Naive thymus-derived CD4-positive, alpha-beta T cell (primary cell): ENCODE measurements around the gene TXNDC5. TPM values are rescaled to one million over a fixed set of nuclear protein-coding genes. Genes with fewer than 3 reads are reported as not detected.
"Not testable (repeated sequence)": the region's sequence is repeated elsewhere in the genome, so short reads cannot be mapped to it uniquely, and the experiment has no call there.

ENCODE experiments used
- ATAC-seq: fragments of 150-1000 bp; cut with Tn5 transposase; 2 replicates; pipeline ENCODE4 v1.10.0; 2021; ENCODE audit warnings: mild to moderate bottlenecking, moderate library complexity
- CTCF ChIA-PET: fragments of 350-600 bp; sonication (Branson Sonifier 250); formaldehyde crosslinking; loops from one replicate; lab custom pipeline; 2021; ENCODE audit warnings: antibody characterized with exemption; lab: Charles Lee
- POLR2A ChIA-PET: fragments of 350-600 bp; sonication (Branson Sonifier 250); formaldehyde crosslinking; loops from one replicate; lab custom pipeline; 2021; ENCODE audit warnings: antibody characterized with exemption, inconsistent platforms; lab: Charles Lee
- DNase-seq, 9 donors: peaks; one replicate each; pipeline versions ENCODE4 v3.0.0 to v3.0.0-alpha.2; 2020 to 2022; ENCODE audit warnings: mixed read lengths in 1 of 9
- H3K27ac ChIP-seq: one replicate; pipeline ENCODE4 v1.7.0; 2013; ENCODE audit warnings: mild to moderate bottlenecking, low read depth, low read length, moderate library complexity
- H3K27me3 ChIP-seq, 2 donors: one replicate each; pipeline ENCODE4 v1.7.0; 2013; ENCODE audit warnings: low read length in 2 of 2, mild to moderate bottlenecking in 2 of 2, moderate library complexity in 2 of 2; ENCODE audit not compliant: control insufficient read depth in 2 of 2, insufficient read depth in 2 of 2
- H3K36me3 ChIP-seq, 3 experiments: 1 replicate in 2 of 3; 2 replicates in 1 of 3; pipeline ENCODE4 v1.7.0; 2013; ENCODE audit warnings: low read length in 3 of 3, mild to moderate bottlenecking in 3 of 3, moderate library complexity in 1 of 3; ENCODE audit not compliant: insufficient read depth in 3 of 3, control insufficient read depth in 2 of 3
- H3K4me1 ChIP-seq, 2 donors: one replicate each; pipeline ENCODE4 v1.7.0; 2013; ENCODE audit warnings: low read length in 2 of 2, mild to moderate bottlenecking in 2 of 2, moderate library complexity in 1 of 2; ENCODE audit not compliant: control insufficient read depth in 2 of 2, insufficient read depth in 2 of 2
- H3K4me3 ChIP-seq: 2 replicates; pipeline ENCODE4 v1.7.0; 2013; ENCODE audit warnings: mild to moderate bottlenecking, low read length
- H3K9me3 ChIP-seq, 3 experiments: 1 replicate in 2 of 3; 2 replicates in 1 of 3; pipeline ENCODE4 v1.7.0; 2013; ENCODE audit warnings: low read length in 3 of 3; ENCODE audit not compliant: control insufficient read depth in 2 of 3
- H3K27ac Mint-ChIP-seq, 9 donors: one replicate each; pipeline ENCODE4 v1.8.0; 2020 to 2022; ENCODE audit warnings: mixed read lengths in 9 of 9, mild to moderate bottlenecking in 8 of 9, moderate library complexity in 5 of 9, inconsistent platforms in 2 of 9
- H3K27me3 Mint-ChIP-seq, 5 donors: one replicate each; pipeline ENCODE4 v1.8.0; 2021 to 2022; ENCODE audit warnings: mixed read lengths in 5 of 5, mild to moderate bottlenecking in 1 of 5
- H3K36me3 Mint-ChIP-seq, 5 donors: one replicate each; pipeline ENCODE4 v1.8.0; 2020 to 2022; ENCODE audit warnings: mixed read lengths in 5 of 5, mild to moderate bottlenecking in 3 of 5, inconsistent platforms in 1 of 5
- H3K4me1 Mint-ChIP-seq, 7 donors: one replicate each; pipeline ENCODE4 v1.8.0; 2020 to 2022; ENCODE audit warnings: mixed read lengths in 7 of 7, mild to moderate bottlenecking in 3 of 7, inconsistent platforms in 1 of 7
- H3K4me3 Mint-ChIP-seq, 10 donors: one replicate each; pipeline ENCODE4 v1.8.0; 2020 to 2022; ENCODE audit warnings: mild to moderate bottlenecking in 10 of 10, mixed read lengths in 10 of 10, moderate library complexity in 6 of 10, inconsistent platforms in 2 of 10
- H3K9me3 Mint-ChIP-seq, 11 donors: one replicate each; pipeline ENCODE4 v1.8.0; 2020 to 2022; ENCODE audit warnings: mixed read lengths in 11 of 11, mild to moderate bottlenecking in 4 of 11, inconsistent platforms in 1 of 11, moderate library complexity in 1 of 11
- intact Hi-C, 2 donors: fragments of 100-400 bp; cut with micrococcal nuclease; formaldehyde crosslinking; loops; one replicate each; pipeline ENCODE4 v1.15.1; 2023
- polyA plus RNA-seq, 2 donors: library from polyadenylated mRNA; unstranded; fragments of 300-500 nt; fragmentation: Illumina TruSeq; gene quantifications; one replicate each; pipeline ENCODE4 v1.2.3, GENCODE V29; 2021
- total RNA-seq, 6 experiments: library from RNA in 5 of 6; stranded (reverse) in 5 of 6; gene quantifications; 1 replicate in 5 of 6; 2 replicates in 1 of 6; pipeline ENCODE4 v1.2.3 and lab custom pipeline; 2021 to 2026

Gene TXNDC5
- total and polyA plus RNA-seq, 7 experiments from 2014 or later = 11.5 to 48.6 (median 21.4) TPM

GRCh38 chr6:7894262-7895124 is 16.1 kb downstream of the TXNDC5 start:
- ChIA-PET POLR2A (no interaction called here), CTCF (no interaction called here)
- Mint-ChIP-seq H3K4me1 (no peaks in the 10 kb centered on the region), H3K36me3 (peaks cover 9 to 80% (median 27%) of the 10 kb centered on the region in 5 donors), H3K27me3 (no peaks in the 10 kb centered on the region), H3K27ac (no peak overlapping the region), H3K9me3 (no peaks in the 10 kb centered on the region), H3K4me3 (no peak overlapping the region)
- DNase-seq (no peak), ATAC-seq (no peak)
- Histone ChIP-seq H3K9me3 (no peaks in the 10 kb centered on the region), H3K4me1 (no peaks in the 10 kb centered on the region), H3K27me3 (no peaks in the 10 kb centered on the region), H3K36me3 (peaks cover 0 to 44% (median 5%) of the 10 kb centered on the region in 3 experiments), H3K4me3 (no peak overlapping the region), H3K27ac (no peak overlapping the region)
- intact Hi-C loops = no loop called here

GRCh38 chr6:7893342-7893741 is 17.2 kb downstream of the TXNDC5 start:
- H3K4me3 Mint-ChIP-seq = no peak overlapping the region

GRCh38 chr6:7892367-7892766 is 18.2 kb downstream of the TXNDC5 start:
- intact Hi-C loops, CTCF ChIA-PET, H3K27me3 ChIP-seq, DNase-seq, H3K27ac ChIP-seq, H3K4me3 ChIP-seq, H3K4me3 Mint-ChIP-seq, H3K27ac Mint-ChIP-seq, H3K4me1 ChIP-seq, ATAC-seq, H3K4me1 Mint-ChIP-seq, H3K9me3 Mint-ChIP-seq, H3K27me3 Mint-ChIP-seq, POLR2A ChIA-PET, H3K9me3 ChIP-seq: not testable (repeated sequence)
- peaks cover 0 to 47% (median under 1%) of the 10 kb centered on the region in 3 experiments for H3K36me3 ChIP-seq
- peaks cover 4 to 76% (median 22%) of the 10 kb centered on the region in 5 donors for H3K36me3 Mint-ChIP-seq

More at GRCh38 chr6:7893342-7893741, 17.2 kb downstream of the TXNDC5 start:
- Mint-ChIP-seq H3K36me3 (peaks cover 4 to 77% (median 21%) of the 10 kb centered on the region in 5 donors), H3K27ac (no peak overlapping the region), H3K9me3 (no peaks in the 10 kb centered on the region), H3K4me1 (no peaks in the 10 kb centered on the region), H3K27me3 (no peaks in the 10 kb centered on the region)
- H3K27ac ChIP-seq = no peak overlapping the region
- H3K4me3 ChIP-seq = no peak overlapping the region
- intact Hi-C loops = no loop called here
- no peaks in the 10 kb centered on the region for H3K27me3 ChIP-seq
- ChIA-PET POLR2A (no interaction called here), CTCF (no interaction called here)
- no peaks in the 10 kb centered on the region for H3K4me1 ChIP-seq
- no peak for DNase-seq
- no peak for ATAC-seq
- H3K36me3 ChIP-seq = peaks cover 0 to 42% (median 5%) of the 10 kb centered on the region in 3 experiments
- H3K9me3 ChIP-seq = no peaks in the 10 kb centered on the region

- H3K9me3 Mint-ChIP-seq = no peaks in the 10 kb centered on the region
- no peak for ATAC-seq
- Histone ChIP-seq H3K27ac (no peak overlapping the region), H3K9me3 (no peaks in the 10 kb centered on the region), H3K27me3 (no peaks in the 10 kb centered on the region), H3K4me3 (no peak overlapping the region), H3K36me3 (peaks cover 0 to 54% (median 0%) of the 10 kb centered on the region in 3 experiments), H3K4me1 (no peaks in the 10 kb centered on the region)
- no peak overlapping the region for H3K4me3 Mint-ChIP-seq
- POLR2A ChIA-PET = no interaction called here
- H3K36me3 Mint-ChIP-seq = peaks cover 4 to 76% (median 24%) of the 10 kb centered on the region in 5 donors
- DNase-seq = no peak
- intact Hi-C loops = no loop called here
- no peaks in the 10 kb centered on the region for H3K27me3 Mint-ChIP-seq
- no peak overlapping the region for H3K27ac Mint-ChIP-seq
- CTCF ChIA-PET = no interaction called here
- H3K4me1 Mint-ChIP-seq = no peaks in the 10 kb centered on the region
Observed at GRCh38 chr6:7891078-7891872, 19.3 kb downstream of the TXNDC5 start.

GRCh38 chr6:7888587-7889357 is 21.8 kb downstream of the TXNDC5 start:
- CTCF ChIA-PET = interaction anchor here (0.6 kb wide), 1 partner anchor 10 kb away, joined by 3 read pairs; no protein-coding TSS in a partner anchor
- no peak for ATAC-seq
- Histone ChIP-seq H3K4me3 (no peak overlapping the region), H3K27ac (no peak overlapping the region), H3K4me1 (no peaks in the 10 kb centered on the region), H3K36me3 (peaks cover 0 to 63% (median 0%) of the 10 kb centered on the region in 3 experiments), H3K9me3 (no peaks in the 10 kb centered on the region), H3K27me3 (no peaks in the 10 kb centered on the region)
- H3K27me3 Mint-ChIP-seq = no peaks in the 10 kb centered on the region
- intact Hi-C loops = no loop called here
- no peak overlapping the region for H3K27ac Mint-ChIP-seq
- no peaks in the 10 kb centered on the region for H3K4me1 Mint-ChIP-seq
- no peak for DNase-seq
- no peaks in the 10 kb centered on the region for H3K9me3 Mint-ChIP-seq
- peaks cover 9 to 75% (median 16%) of the 10 kb centered on the region in 5 donors for H3K36me3 Mint-ChIP-seq
- POLR2A ChIA-PET = interaction anchor here (1.1 kb wide), 1 partner anchor 176 kb away, joined by 3 read pairs; no protein-coding TSS in a partner anchor
- H3K4me3 Mint-ChIP-seq = no peak overlapping the region

GRCh38 chr6:7887278-7887991 is 23.2 kb downstream of the TXNDC5 start:
- intact Hi-C loops = no loop called here
- Mint-ChIP-seq H3K4me1 (no peaks in the 10 kb centered on the region), H3K27me3 (no peaks in the 10 kb centered on the region), H3K36me3 (peaks cover 14 to 77% (median 26%) of the 10 kb centered on the region in 5 donors), H3K9me3 (no peaks in the 10 kb centered on the region), H3K4me3 (peak overlapping the region in 1 of 10 donors; percentile 34), H3K27ac (peak overlapping the region in 1 of 9 donors; percentile 51)
- no peaks in the 10 kb centered on the region for H3K27me3 ChIP-seq
- no peak overlapping the region for H3K27ac ChIP-seq
- CTCF ChIA-PET = no interaction called here
- H3K9me3 ChIP-seq = no peaks in the 10 kb centered on the region
- ATAC-seq (no peak), DNase-seq (no peak)
- H3K4me1 ChIP-seq = no peaks in the 10 kb centered on the region
- H3K36me3 ChIP-seq = peaks cover 0 to 64% (median 4%) of the 10 kb centered on the region in 3 experiments
- no peak overlapping the region for H3K4me3 ChIP-seq
- POLR2A ChIA-PET = no interaction called here
